HG02885 (cell line): ENCODE data around the gene NACC2.

ENCODE experiments used
- ATAC-seq: cut with Tn5 transposase; IDR thresholded peaks from one replicate; pipeline ENCODE4 v1.9.1; 2021; ENCODE audit warnings: mild to moderate bottlenecking; ENCODE audit not compliant: unreplicated experiment, poor library complexity

The NACC2 gene

DNA sequence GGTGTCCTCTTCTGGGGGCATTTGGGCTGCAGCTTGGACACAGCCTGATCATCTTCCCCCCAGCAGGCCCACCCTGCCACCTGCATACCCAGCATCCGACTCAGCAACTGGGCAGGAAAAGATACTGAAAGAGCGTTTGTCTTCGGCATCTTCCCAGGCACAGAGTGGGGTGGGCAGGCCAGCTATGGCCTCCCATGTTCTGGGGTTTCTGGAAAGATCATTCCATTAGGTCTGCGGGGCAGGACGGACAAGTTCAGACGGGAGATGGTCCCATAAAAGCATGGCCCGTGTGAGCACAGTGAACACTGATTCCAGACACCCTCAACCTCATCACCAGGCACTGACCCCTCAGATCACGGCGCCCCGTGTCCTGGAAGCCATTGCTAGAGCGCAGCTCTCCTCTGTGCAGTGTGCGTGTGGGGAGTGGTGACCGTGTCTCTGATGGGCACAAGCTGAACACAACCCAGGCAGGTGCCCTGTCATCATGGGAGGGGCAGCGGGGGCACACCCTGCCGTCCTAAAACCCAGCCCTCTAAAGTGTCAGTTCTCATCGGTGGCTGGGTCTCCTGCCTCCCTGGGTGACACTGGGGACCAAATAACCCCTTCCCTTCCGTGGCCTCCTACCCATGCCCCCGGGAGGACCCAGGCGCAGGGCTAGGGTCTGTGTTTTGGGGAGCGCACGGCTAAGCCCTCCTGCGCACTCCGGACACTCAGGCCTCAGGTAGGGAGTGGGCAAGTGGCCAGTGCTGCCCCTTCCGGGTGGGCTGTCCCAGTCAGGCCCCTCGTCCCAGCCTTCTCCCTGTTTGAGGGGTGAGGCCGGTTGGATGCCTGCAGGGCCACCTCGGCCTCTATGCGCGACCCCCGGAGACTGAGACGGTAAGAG, 36.8 kb upstream of the NACC2 start:
- no peak for ATAC-seq

DNA sequence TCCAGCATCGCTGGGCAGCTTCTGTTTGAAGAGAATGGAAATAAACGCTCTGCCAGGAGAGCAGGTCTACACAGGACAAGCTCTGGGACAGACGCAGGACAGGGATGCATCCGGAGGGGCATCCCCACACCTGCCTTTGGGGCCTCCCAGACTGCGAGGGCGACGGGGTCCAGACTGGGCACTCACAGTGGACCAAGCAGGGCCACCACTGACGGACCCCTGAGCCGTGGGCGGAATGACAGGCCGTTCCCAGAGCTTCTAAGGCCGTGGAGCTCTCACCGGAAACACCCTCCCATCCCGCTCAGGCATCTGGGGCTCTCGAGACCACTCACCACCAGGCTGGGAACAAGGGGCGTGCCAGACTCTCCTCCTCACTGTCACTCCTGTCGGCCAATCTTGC, 34.1 kb upstream of the NACC2 start:
- no peak for ATAC-seq

DNA sequence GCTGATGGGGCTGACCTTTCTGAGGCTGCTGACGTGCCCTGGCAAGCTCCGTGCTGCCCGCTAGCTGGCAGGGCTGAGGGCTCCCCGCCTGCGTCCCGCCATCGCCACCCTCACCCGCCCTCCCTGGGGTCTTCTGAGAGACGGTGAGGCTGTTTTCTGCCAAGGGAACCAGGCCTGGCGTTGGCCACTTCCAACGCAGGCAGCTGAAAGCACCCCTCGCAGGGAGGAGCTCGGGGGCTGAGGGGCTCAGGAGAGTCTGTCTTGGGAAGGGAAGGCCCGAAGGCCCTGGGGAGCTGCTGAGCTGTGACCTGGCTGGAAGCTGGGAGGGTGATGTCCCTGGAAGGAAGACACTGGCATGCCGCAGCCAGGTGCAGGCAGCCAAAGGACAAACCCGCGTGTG, 33.3 kb upstream of the NACC2 start:
- no peak for ATAC-seq

DNA sequence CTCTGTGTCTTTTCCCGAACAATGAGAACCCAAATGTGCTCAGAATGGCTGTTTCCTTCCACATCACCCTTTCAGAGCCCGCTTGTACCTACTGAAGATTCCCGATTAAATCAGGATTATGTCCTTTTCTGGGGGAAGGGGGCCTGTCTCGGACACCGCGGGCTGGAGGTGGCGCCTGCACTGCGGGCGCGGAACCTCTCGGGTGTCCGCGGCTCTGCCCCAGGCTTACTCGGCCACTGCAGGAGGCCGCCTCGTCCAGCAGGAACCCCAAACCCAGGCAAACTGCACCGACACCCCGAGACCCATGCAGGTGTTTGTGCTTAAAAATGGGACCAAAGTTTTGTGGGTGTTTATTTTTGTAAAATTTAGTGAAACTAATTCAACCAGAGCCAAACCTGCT, 32.2 kb upstream of the NACC2 start:
- no peak for ATAC-seq

DNA sequence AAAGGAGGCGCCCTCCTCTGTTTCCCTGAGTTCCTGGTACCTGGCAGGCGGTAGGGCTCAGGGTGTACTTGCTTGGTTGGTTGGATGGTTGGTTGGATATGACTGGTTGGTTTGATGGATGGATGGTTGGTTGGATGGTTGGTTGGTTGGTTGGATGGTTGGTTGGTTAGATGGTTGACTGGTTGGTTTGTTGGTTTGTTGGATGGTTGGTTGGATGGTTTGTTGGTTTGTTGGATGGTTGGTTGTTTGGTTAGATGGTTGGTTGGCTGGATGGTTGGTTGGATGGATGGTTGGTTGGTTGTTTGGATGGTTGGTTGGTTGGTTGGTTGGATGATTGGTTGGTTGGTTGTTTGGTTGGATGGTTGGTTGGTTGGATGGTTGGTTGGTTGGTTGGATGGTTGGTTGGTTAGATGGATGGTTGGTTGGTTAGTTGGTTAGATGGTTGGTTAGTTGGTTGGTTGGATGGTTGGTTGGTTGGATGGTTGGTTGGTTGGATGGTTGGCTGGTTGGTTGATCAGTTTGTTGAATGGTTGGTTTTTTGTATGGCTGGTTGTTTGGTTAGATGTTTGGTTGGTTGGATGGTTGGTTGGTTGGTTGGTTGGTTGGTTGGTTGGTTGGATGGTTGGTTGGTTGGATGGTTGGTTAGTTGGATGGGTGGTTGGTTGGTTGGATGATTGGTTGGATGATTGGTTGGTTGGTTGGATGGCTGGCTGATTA, 30.0 kb upstream of the NACC2 start:
- no peak for ATAC-seq

DNA sequence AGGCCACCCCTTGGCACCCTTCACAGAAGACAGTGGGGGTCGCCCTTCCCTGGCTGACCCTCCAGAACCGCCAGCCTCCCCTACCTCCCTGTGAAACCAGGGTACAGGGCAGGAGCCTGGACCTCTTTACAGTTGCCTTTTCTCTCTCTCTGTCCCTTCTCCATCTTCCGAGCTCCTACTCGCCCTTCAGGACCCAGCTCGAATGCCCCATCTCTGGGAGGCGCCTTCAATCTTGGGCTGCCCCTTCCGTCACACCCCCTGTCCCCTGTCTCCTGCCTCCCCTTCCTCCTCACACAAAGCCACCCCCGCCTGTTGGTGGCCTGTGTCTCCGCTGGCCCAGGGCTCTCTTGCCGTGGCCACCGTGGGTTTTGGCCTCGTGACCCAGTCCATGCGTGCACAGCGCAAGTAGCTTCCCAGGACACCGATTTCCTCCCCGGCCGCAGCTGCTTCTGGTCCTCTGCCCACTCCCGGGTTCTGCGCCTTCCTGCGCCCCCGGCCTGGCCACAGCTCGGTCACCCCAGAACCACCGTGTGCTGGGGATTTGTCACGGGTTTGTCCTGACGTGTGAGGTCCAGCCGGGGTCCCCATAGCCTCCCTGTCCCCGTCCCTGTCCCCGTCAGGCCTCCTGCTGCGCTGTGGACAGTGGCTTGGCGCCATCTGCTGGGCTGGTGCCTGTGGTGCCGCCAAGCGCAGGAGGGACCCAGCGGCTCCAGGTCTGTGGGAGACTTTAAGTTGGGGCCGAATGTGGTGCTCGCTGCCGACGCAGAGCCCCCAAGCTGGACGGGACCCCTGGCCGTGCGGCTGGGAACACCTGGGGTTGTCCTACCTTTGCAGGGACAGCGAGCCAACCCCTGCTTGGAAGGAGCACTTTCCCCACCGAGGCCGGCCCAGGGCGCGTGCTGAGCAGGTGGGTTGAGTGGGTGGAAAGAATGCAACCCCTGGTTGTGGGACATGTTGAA, 27.6 kb upstream of the NACC2 start:
- no peak for ATAC-seq

DNA sequence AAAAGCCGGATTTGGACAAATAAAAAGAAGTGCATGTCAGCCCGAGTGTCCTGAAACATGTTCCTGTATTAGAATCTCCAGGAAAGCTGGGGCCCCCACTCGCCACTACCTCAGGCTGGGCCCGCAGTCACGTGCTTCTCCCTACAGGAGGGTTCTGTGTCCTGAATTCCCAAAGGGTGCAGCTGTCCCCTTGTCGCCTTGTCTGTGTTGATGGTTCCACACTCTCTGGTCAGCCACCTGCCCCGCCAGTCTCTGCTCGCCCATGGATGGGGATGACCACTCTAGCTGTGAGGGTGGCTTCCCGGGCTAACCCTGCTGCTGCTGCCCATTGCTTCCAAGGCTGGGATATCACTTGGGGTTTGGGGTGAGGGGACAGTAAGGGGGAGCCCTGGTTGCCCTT, 26.7 kb upstream of the NACC2 start:
- ATAC-seq, result no peak

DNA sequence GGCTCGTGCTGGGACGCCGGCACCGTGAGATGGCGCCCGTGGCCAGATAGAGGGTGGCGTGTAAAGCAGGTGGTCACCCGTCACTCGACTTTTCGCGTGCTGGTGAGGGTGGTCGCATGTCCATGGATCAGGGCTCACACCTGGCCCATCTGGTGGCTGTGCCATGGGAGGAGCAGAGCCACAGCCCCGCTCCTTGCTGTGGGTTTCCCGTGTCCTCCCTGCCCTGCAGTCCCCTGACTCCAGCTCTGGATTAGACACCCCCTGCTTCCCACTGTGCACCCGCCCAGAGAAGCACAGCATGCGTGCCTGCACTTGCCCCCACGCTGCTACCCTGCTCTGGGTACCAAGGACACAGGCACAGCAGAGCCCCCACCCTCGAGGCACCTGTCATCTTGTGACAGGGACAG, 25.4 kb upstream of the NACC2 start:
- ATAC-seq, result no peak

DNA sequence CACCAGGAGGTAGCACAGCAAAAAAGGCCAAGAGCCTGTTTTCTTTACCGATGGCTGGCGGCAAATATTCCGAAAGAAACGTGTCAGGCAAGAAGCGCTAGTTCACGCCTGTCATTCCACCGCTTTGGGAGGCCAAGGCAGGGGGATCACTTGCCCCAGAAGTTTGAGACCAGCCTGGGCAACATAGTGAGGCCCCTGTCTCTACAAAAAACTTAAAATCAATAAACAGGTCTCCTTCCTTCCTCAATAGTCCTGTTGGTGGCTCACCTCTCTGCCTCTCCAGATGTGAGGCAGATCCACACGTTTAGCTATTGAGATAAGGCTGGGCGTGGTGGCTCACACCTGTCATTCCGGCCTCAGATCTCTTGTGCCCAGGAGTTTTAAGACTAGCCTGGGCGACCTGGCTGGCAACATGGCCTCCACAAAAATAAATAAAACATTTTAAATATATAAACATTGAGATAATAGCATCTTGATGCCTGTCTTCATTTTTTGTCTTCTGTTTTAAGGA, 24.8 kb upstream of the NACC2 start:
- ATAC-seq, result no peak

DNA sequence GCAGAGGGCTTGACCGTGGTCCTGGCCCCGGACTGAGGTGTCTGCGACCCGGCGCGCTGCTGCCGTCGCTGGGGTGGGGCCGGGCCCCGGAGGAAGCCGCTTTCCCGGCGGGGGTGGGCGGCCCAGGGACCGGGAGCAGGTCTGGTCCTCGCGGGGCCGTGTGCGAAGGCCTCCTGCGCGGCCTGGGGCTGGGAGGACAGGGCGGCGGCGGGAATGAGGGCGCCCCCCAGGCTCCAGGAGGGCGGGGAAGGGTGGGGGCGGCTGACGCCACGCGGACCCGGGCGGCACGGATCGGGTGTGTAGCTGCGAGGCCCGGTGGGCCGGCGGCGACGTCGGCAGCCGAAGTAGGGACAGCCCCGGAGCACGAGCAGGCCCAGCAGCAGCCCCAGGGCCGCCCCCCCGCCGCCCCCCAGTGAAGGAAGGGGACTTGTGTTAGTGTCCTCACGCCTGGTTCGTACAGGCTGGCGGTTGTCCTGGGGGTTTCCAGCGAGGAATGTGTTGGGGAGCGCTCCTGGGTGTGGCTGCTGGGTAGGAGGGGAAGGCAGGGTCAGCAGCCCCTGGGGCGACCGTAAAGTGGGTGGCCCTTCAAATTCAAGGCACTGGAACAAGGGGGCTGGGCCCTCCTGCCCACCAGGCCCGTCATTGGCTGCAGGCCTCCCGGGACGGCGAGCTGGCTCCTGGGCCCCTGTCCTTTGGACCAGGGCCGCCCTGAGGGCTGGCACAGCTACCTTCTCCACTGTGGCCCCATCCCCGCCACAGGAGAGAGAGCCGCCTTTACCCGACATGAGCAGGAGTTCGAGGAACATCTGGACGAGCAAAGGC, 24.2 kb upstream of the NACC2 start:
- ATAC-seq, result no peak

DNA sequence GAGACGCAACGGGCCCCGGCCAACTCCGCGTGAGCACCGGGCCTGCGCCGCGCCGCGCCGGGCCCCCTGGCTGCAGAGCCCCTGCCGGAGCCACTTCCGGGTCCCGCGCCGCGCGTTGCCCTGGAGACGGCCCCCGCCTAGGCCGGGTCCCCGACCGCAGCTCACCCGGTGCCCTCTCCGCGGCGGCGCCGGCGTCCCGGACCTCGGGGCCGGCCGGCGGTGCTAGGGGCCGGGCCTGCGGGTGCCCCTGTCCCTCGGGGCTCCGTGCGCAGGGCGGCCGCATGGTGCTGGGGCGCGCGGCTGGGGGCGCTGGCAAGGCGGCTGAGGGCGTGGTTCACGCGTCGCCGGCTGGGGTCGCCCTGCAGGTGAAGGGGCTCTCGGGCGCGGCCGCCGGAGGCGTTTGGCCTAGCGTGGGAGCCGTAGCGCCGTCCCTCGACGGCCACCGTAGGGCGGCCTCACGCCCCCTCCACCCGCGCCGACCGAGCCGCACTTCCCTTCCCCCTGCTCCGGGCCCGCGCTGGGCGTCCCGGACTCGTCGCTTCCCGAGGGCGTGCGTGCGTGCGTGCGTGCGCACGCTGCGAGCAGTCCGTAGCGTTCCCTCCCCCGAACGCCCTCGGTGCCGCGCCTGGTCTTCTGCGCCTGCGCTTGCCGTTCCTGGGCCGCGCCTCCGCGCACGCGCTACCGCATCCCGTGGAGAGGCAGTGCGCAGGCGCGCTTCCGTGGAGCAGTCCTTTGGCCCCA, 23.4 kb upstream of the NACC2 start, which contains the start of gene TMEM250:
TMEM250 (minus strand) TSS at position 556 of the 741 bp plus-strand sequence. CDS start 1,975 bp downstream, outside the sequence.
- peak; percentile 82 for ATAC-seq

DNA sequence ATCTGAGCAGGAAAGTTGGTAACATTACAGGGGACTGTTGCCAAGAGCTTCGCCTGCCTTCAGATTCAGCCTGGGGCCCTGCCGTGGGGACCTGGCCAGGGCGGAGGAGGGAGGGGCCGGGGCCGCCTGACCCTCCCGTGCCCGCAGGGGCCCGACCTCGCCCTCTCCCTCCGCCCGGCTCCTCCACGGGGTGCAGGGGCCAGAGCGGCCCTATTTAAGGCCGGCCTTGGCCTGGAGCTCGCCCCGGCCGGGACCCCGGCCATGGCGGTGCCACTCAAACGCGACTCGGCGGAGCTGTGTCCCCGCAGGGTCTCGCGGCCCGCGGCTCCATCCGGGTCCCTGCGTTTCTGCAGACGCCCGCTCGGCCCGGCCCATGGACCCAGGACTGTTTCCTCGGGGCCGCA, 22.8 kb upstream of the NACC2 start:
- peak; percentile 8 for ATAC-seq

DNA sequence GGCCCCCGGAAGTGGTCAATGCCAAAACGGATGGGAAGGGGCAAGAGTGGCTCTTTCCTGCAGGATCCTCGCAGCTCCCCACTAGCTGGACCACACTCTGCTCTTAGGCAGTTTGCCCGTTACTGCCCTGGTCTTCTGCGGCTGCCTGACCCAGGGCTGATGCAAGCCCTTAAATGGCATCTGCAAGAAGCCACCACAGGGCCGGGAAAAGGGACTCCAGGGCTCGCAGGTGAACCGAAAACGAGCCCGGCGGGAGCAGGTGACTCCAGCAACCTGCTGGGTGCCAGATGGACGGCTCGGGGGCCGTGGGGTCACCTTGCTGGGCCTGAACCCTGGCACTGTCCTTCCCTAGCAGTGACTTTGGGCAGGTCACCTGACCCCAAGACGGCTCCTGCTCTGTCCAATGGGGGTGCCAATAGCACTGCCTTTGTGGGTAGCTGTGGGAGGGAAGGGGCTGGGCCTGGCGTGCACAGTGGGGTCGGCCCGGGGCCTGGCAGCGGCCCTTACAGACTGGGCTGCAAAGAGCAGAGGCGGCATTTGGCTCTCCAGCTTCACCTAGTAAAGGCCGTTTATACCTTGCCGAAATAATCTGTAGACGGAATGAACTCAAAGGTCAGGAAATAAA, 22.3 kb upstream of the NACC2 start:
- no peak for ATAC-seq

DNA sequence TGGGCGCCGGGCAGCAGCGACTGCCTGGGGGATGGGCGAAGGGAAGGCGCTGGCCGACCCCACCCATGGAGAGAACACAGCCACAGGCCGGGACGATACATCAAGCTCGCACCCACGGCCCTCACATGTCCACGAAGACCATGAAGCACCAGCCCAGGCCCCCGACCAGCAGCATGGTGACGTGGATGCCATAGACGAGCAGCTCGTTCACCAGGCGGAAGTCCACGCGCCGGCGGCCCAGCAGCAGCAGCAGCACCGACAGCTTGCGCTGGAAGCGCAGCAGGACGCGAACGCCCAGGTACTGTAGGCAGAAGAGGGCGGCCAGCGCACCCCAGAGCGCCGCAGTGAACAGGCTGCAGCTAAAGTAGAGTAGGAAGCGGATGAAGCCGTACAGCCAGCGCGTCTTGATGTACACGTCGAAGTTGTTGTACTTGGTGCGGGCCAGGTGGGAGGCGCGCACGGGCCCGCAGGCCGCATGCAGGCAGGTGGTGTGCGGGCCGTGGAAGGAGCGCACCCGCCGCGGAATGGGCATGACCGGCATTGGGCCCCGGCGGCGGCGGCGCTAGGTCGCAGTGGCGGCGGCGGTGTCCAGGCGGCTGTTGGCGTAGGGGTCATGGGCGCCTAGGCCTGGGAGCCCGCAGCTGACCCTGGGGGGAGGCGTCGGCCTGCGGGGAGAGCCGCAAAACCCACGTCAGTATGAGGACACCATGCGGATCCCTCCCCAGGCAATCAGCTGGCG, 21.4 kb upstream of the NACC2 start:
- no peak for ATAC-seq

DNA sequence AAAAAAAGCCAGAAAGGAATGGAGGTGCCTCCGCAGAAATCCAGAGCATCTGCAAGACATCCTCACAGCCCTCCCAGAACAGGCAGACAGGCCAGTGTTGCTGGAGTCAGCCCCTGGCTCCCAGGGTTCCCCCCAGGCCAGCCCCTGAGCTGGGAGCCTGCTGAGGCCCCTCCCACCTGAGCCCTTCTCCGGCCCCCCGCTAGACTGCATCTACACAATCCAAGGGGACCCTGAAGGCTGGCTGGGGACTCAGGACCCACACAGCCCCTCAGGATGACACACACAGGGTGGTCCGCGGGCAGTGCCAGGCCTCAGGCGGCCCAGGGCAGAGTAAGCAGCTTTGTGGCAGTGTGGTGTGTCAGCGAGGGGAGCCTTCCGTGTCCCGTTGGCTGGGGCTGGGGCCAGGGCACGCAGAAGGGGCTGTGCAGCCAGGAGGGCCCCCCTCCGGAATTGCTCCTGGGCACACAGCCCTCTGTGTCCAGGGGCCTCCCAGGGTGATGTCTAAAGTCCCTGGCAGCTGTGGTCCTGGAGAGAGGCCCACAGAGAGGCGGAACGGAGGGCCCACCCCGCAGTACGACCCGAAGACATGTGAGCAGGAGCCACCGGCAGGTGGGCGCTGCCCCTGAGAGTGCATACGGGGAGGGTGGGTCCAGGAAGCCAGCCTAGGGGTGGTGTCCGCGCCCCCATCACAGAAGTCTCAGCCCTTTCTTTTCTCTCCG, 20.7 kb upstream of the NACC2 start:
- no peak for ATAC-seq

DNA sequence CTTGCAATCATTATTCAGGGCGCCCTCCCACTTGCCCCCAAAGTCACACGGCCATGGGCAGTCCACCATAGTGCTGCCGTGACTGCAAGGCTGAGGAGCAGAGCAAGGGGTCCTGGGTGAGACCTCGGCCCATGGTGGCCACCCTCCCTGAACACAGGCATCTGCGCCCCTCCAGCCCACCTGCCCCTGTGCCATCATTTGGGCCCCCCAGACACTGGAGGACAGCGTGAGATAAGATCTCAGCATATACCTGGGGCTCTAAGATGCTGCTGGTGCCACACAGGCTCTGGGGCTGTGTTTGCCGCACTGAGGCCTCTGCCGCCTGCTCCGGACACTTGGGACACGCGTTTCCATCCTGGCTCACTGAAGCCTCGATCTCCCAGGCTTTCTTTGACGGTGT, 20.1 kb upstream of the NACC2 start:
- no peak for ATAC-seq

DNA sequence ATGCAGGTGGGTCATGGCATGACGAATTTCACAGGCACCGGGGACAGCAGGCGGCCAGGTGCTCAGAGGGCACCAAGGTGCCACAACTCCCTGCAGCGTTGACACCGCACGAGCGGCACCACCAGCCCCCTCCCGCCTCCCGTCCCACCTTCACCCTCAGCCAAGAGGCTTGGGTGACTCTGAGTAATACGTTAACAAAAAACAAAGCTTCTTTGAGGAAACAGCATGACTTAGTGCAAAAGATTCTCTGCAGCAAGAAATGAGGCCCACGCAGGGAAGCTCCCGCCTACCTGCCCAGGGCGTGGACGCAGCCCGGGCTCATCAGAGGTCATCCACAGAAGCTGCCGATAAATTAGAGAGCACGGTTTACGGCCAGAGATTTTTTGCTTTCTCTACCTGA, 19.5 kb upstream of the NACC2 start:
- ATAC-seq, result no peak
